ENCODE results near the gene GLCE.

Gene GLCE

GRCh38 chr15:69237718-69238117 lies 77.3 kb downstream of the GLCE start:
- H3K36me3 Mint-ChIP-seq (ENCODE audit: insufficient read depth): no peaks in the 10 kb centered on the region
- H3K4me3 Mint-ChIP-seq: no peak overlapping the region
- no peak for DNase-seq
- ATAC-seq (replicated peaks): no peak
- H3K27ac Mint-ChIP-seq: no peak overlapping the region
- no peaks in the 10 kb centered on the region for H3K27me3 Mint-ChIP-seq
- no peaks in the 10 kb centered on the region for H3K4me1 Mint-ChIP-seq (ENCODE audit: low read depth in 2 of 2)
- H3K9me3 Mint-ChIP-seq: no peaks in the 10 kb centered on the region

DNA sequence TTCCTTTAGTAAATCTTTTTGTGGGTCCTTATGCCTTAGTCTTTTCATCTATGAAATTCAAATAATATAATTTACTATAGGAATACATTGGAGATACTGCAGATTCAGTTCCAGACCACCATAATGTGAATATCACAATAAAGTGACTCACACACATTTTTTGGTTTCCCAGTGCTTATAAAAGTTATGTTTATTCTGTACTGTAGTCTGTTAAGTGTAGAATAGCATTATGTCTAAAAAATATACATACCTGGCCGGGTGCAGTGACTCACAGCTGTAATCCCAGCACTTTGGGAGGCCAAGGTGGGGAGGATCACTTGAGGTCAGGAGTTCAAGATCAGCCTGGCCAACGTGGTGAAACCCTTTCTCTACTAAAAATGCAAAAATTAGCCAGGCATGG lies 84.4 kb downstream of the GLCE start:
- no peak for DNase-seq
- no peak for ATAC-seq (replicated peaks)
- Mint-ChIP-seq H3K36me3 (ENCODE audit: insufficient read depth) (no peaks in the 10 kb centered on the region), H3K4me3 (no peak overlapping the region), H3K9me3 (no peaks in the 10 kb centered on the region), H3K4me1 (ENCODE audit: low read depth in 2 of 2) (no peaks in the 10 kb centered on the region), H3K27ac (no peak overlapping the region), H3K27me3 (no peaks in the 10 kb centered on the region)

GRCh38 chr15:69253156-69253555 lies 92.7 kb downstream of the GLCE start:
- no peak overlapping the region for H3K27ac Mint-ChIP-seq
- ATAC-seq (replicated peaks): no peak
- H3K27me3 Mint-ChIP-seq: no peaks in the 10 kb centered on the region
- no peaks in the 10 kb centered on the region for H3K9me3 Mint-ChIP-seq
- H3K4me3 Mint-ChIP-seq: no peak overlapping the region
- H3K36me3 Mint-ChIP-seq (ENCODE audit: insufficient read depth): no peaks in the 10 kb centered on the region
- no peaks in the 10 kb centered on the region for H3K4me1 Mint-ChIP-seq (ENCODE audit: low read depth in 2 of 2)
- no peak for DNase-seq

DNA sequence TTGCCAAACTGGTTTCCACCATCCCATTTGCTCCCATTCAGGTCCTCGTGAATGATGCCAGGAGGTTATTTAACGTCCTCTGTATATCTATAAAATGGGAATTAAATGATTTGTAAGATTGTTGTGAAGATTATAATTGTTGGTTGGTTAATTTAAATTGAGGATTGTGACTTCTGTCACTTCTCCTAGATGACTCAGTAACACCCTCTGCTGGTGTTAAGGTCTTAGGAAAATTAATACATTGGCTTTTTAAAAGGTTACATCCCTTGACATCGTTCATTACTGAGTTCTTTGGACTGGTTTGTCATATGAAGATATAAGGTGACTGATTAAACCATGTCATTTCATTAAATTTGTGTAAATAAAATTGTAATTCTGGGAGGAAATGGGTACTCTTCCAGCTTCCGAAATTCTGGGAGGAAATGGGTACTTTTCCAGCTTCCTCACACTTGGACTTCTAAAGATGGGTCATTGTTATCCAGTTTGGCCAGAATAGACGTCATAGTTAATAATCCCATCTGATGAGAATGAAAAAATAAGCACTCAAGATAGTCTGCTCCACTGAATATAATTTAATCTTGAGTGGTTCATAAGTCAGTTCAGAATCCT lies 105.0 kb downstream of the GLCE start:
- H3K27me3 Mint-ChIP-seq: no peaks in the 10 kb centered on the region
- H3K4me3 Mint-ChIP-seq: no peak overlapping the region
- no peak overlapping the region for H3K27ac Mint-ChIP-seq
- ATAC-seq (replicated peaks): no peak
- no peak for DNase-seq
- H3K4me1 Mint-ChIP-seq (ENCODE audit: low read depth in 2 of 2): no peaks in the 10 kb centered on the region
- no peaks in the 10 kb centered on the region for H3K36me3 Mint-ChIP-seq (ENCODE audit: insufficient read depth)
- H3K9me3 Mint-ChIP-seq: no peaks in the 10 kb centered on the region

GRCh38 chr15:69271217-69271616 lies 110.8 kb downstream of the GLCE start:
- Mint-ChIP-seq H3K36me3 (ENCODE audit: insufficient read depth) (no peaks in the 10 kb centered on the region), H3K27me3 (peaks cover 4 to 6% of the 10 kb centered on the region in 2 donors), H3K27ac (no peak overlapping the region), H3K4me1 (ENCODE audit: low read depth in 2 of 2) (no peaks in the 10 kb centered on the region), H3K9me3 (no peaks in the 10 kb centered on the region), H3K4me3 (no peak overlapping the region)
- no peak for DNase-seq
- no peak for ATAC-seq (replicated peaks)

DNA sequence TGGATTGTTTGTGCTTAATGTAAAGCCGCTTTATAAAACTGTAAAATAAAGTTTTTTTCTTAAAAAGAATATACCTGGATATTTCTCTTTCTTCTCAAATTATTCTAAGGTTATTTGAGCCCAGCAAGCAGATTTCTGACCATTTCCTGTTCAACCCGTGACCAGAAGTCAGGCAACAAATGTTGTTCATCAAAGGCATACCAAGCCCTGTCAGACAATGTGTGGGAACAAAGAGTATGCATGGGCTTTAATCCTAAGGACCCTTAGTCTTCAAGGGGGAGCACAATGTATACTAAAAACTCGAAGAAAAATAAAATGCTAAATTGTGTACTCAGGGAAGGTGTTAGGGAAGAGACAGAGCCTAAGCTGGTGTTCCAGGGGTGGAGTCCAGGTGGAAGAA lies 111.7 kb downstream of the GLCE start:
- ATAC-seq (replicated peaks) (no peak), DNase-seq (no peak)
- H3K27me3 Mint-ChIP-seq: peaks cover 9 to 15% of the 10 kb centered on the region in 2 donors
- H3K4me3 Mint-ChIP-seq: no peak overlapping the region
- H3K36me3 Mint-ChIP-seq (ENCODE audit: insufficient read depth): no peaks in the 10 kb centered on the region
- H3K4me1 Mint-ChIP-seq (ENCODE audit: low read depth in 2 of 2): no peaks in the 10 kb centered on the region
- H3K27ac Mint-ChIP-seq: no peak overlapping the region
- no peaks in the 10 kb centered on the region for H3K9me3 Mint-ChIP-seq

DNA sequence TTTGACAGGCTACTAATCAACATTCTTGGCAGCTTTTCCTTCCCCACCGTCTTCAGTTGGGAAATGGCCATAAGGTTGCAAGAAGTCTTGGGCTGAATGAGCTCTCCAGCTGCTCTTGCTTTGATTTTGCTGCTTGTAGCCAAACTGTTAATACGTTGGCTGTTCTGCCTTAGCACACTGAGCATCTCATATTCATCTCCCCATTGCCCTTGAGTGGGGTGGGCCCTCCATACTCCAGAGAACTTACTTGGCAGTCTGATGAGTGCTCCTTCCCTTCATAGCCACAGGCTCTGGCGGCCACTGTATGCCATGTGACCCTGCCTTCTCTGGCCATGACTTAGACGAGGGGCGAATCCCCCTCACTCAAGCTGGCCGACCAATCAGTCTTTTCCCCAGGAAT lies 112.5 kb downstream of the GLCE start:
- no peaks in the 10 kb centered on the region for H3K36me3 Mint-ChIP-seq (ENCODE audit: insufficient read depth)
- DNase-seq: no peak
- no peaks in the 10 kb centered on the region for H3K9me3 Mint-ChIP-seq
- peaks cover 13 to 17% of the 10 kb centered on the region in 2 donors for H3K27me3 Mint-ChIP-seq
- ATAC-seq (replicated peaks): no peak
- H3K27ac Mint-ChIP-seq: no peak overlapping the region
- H3K4me3 Mint-ChIP-seq: no peak overlapping the region
- H3K4me1 Mint-ChIP-seq (ENCODE audit: low read depth in 2 of 2): no peaks in the 10 kb centered on the region

- no peaks in the 10 kb centered on the region for H3K36me3 Mint-ChIP-seq (ENCODE audit: insufficient read depth)
- no peak for ATAC-seq (replicated peaks)
- DNase-seq: no peak
- H3K27me3 Mint-ChIP-seq: peaks cover 22 to 33% of the 10 kb centered on the region in 2 donors
- no peak overlapping the region for H3K4me3 Mint-ChIP-seq
- H3K4me1 Mint-ChIP-seq (ENCODE audit: low read depth in 2 of 2): no peaks in the 10 kb centered on the region
- no peaks in the 10 kb centered on the region for H3K9me3 Mint-ChIP-seq
- H3K27ac Mint-ChIP-seq: no peak overlapping the region
Observed at GRCh38 chr15:69275074-69275670, 114.7 kb downstream of the GLCE start.

DNA sequence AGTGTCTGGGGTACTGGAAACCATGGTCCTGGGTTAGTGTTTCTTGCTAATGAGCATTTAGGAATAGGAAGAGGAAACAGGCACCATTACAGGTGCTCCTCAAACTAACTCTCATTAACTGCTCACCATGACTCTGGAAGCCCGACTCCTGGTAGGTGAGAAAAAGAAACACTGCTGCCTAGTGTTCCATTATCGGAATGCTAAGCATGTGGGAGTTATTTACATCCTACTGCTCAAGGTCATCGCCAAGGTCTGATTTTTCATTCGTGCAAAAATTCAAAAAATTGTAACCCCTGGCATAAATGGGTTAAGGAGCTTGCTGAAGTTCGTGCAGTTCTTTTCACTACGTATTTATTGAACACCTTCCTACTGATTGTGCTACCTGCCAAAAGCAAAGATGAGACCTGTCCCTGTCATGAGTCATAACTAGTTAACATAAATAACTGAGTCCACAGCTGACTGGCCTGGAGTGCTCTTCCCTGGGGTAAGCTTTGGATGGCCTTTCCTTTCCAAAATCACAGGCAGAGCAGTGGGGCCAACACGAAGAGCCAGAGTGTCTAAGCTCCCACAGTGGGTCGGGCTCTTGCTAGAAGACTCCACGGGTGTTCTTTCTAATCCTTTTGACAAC lies 115.6 kb downstream of the GLCE start:
- Mint-ChIP-seq H3K36me3 (ENCODE audit: insufficient read depth) (no peaks in the 10 kb centered on the region), H3K27ac (no peak overlapping the region), H3K9me3 (no peaks in the 10 kb centered on the region), H3K4me1 (ENCODE audit: low read depth in 2 of 2) (no peaks in the 10 kb centered on the region), H3K4me3 (no peak overlapping the region), H3K27me3 (peaks cover 22 to 33% of the 10 kb centered on the region in 2 donors)
- no peak for DNase-seq
- no peak for ATAC-seq (replicated peaks)

- DNase-seq (no peak), ATAC-seq (replicated peaks) (no peak)
- Mint-ChIP-seq H3K36me3 (ENCODE audit: insufficient read depth) (no peaks in the 10 kb centered on the region), H3K27me3 (peaks cover 30 to 42% of the 10 kb centered on the region in 2 donors), H3K4me3 (no peak overlapping the region), H3K9me3 (no peaks in the 10 kb centered on the region), H3K4me1 (ENCODE audit: low read depth in 2 of 2) (no peaks in the 10 kb centered on the region), H3K27ac (no peak overlapping the region)
Observed at GRCh38 chr15:69277316-69277715, 116.9 kb downstream of the GLCE start.

- no peaks in the 10 kb centered on the region for H3K4me1 Mint-ChIP-seq (ENCODE audit: low read depth in 2 of 2)
- DNase-seq: no peak
- ATAC-seq (replicated peaks): no peak
Observed at GRCh38 chr15:69279636-69280035, 119.2 kb downstream of the GLCE start.

GRCh38 chr15:69280783-69281182 lies 120.3 kb downstream of the GLCE start:
- H3K36me3 Mint-ChIP-seq (ENCODE audit: insufficient read depth): no peaks in the 10 kb centered on the region
- no peak for DNase-seq
- ATAC-seq (replicated peaks): no peak
- no peak overlapping the region for H3K4me3 Mint-ChIP-seq
- H3K4me1 Mint-ChIP-seq (ENCODE audit: low read depth in 2 of 2): no peaks in the 10 kb centered on the region
- H3K27ac Mint-ChIP-seq: no peak overlapping the region
- H3K27me3 Mint-ChIP-seq: peaks cover 34 to 56% of the 10 kb centered on the region in 2 donors
- H3K9me3 Mint-ChIP-seq: no peaks in the 10 kb centered on the region

More at GRCh38 chr15:69279636-69280035, 119.2 kb downstream of the GLCE start:
- H3K9me3 Mint-ChIP-seq: no peaks in the 10 kb centered on the region
- no peak overlapping the region for H3K4me3 Mint-ChIP-seq
- no peaks in the 10 kb centered on the region for H3K36me3 Mint-ChIP-seq (ENCODE audit: insufficient read depth)
- no peak overlapping the region for H3K27ac Mint-ChIP-seq
- peaks cover 38 to 58% of the 10 kb centered on the region in 2 donors for H3K27me3 Mint-ChIP-seq

GRCh38 chr15:69282104-69282743 lies 121.8 kb downstream of the GLCE start:
- Mint-ChIP-seq H3K27me3 (peaks cover 28 to 42% of the 10 kb centered on the region in 2 donors), H3K9me3 (no peaks in the 10 kb centered on the region)
- ATAC-seq (replicated peaks): no peak

DNA sequence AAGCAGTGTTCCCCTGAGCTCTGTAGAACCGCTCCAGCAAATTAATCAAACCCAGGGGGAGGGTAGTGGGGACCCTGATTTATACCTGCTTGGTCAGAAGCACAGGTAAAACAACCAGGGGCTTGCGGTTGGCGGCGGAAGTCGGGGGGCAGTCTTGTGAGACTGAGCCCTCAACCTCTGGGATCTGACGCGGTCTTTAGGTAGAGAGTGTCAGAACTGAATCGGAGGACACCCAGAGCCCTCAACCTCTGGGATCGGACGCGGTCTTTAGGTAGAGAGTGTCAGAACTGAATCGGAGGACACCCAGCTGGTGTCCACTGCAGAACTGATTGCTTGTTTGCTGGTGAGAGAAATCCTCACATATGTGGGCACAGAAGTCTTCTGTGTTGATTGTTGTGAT lies 125.4 kb downstream of the GLCE start:
- Mint-ChIP-seq H3K27me3 (peaks cover 22 to 25% of the 10 kb centered on the region in 2 donors), H3K27ac (no peak overlapping the region), H3K9me3 (no peaks in the 10 kb centered on the region), H3K4me1 (ENCODE audit: low read depth in 2 of 2) (no peaks in the 10 kb centered on the region), H3K36me3 (ENCODE audit: insufficient read depth) (no peaks in the 10 kb centered on the region), H3K4me3 (no peak overlapping the region)
- no peak for DNase-seq
- ATAC-seq (replicated peaks): no peak

More at GRCh38 chr15:69282104-69282743, 121.8 kb downstream of the GLCE start:
- Mint-ChIP-seq H3K4me1 (ENCODE audit: low read depth in 2 of 2) (no peaks in the 10 kb centered on the region), H3K27ac (no peak overlapping the region), H3K36me3 (ENCODE audit: insufficient read depth) (no peaks in the 10 kb centered on the region), H3K4me3 (no peak overlapping the region)
- no peak for DNase-seq
